Measurements from ENCODE around the gene USP13. TPM values are rescaled to one million over a fixed set of nuclear protein-coding genes. Genes with fewer than 3 reads are reported as not detected.

Gene USP13
- total RNA-seq, 3 donors from 2014 or later (not counting 1 experiment from before 2014, with no cell fraction given): 2.4 to 5.6 (median 3.0) TPM

DNA sequence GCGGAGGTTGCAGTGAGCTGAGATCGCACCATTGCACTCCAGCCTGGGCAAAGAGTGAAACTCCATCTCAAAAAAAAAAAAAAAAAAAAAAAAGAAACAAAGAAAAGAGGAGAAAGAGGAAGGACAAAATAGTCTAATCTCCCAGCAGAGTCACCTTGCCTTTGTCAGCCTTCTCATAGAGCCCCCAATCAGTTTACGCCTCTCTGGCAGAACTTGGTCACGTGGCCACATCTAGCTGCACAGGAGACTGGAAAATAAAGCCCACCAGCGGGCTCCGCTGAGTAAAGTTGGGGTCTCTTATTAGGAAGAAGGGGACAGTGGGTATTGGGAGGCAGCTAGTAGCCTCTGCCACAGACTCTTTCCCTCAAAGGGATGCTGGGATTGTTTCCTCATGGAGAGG lies 41.9 kb downstream of the USP13 start:
- intact Hi-C loops (cut with micrococcal nuclease): no loop called here
- Mint-ChIP-seq H3K4me1 (no peaks in the 10 kb centered on the region), H3K36me3 (no peaks in the 10 kb centered on the region), H3K27me3 (ENCODE audit: low read depth in 2 of 2) (no peaks in the 10 kb centered on the region), H3K4me3 (no peak overlapping the region), H3K27ac (no peak overlapping the region), H3K9me3 (no peaks in the 10 kb centered on the region)
- no peaks in the 10 kb centered on the region for H3K4me1 ChIP-seq (ENCODE audit: control insufficient read depth, insufficient read depth, low read length)
- H3K27me3 ChIP-seq (ENCODE audit: control insufficient read depth, insufficient read depth, low read length): no peaks in the 10 kb centered on the region
- DNase-seq: no peak
- 98% methylated on average over 6 of the region's 6 CpGs for WGBS (ENCODE audit: insufficient coverage)
- no peak for TF ChIP-seq CTCF (IDR thresholded peaks at IDR 0.05)
- H3K9me3 ChIP-seq (ENCODE audit: control insufficient read depth, insufficient read depth, low read length): no peaks in the 10 kb centered on the region
- H3K36me3 ChIP-seq (ENCODE audit: control insufficient read depth, insufficient read depth, low read length): no peaks in the 10 kb centered on the region
- H3K4me3 ChIP-seq (ENCODE audit: low read length): no peak overlapping the region
- no peak for ATAC-seq
- H3K27ac ChIP-seq (ENCODE audit: low read length): no peak overlapping the region

- 83% methylated on average over 3 of the region's 4 CpGs for WGBS (ENCODE audit: insufficient coverage)
- no peaks in the 10 kb centered on the region for H3K4me1 Mint-ChIP-seq
Measured at GRCh38 chr3:179695672-179696313, 43.0 kb downstream of the USP13 start.

GRCh38 chr3:179697736-179698332 lies 45.0 kb downstream of the USP13 start:
- Mint-ChIP-seq H3K27ac (no peak overlapping the region), H3K4me1 (no peaks in the 10 kb centered on the region), H3K36me3 (no peaks in the 10 kb centered on the region), H3K27me3 (ENCODE audit: low read depth in 2 of 2) (no peaks in the 10 kb centered on the region), H3K4me3 (no peak overlapping the region), H3K9me3 (no peaks in the 10 kb centered on the region)
- 59% methylated on average over 2 of the region's 2 CpGs for WGBS (ENCODE audit: insufficient coverage)
- intact Hi-C loops (cut with micrococcal nuclease): no loop called here
- no peak for ATAC-seq
- Histone ChIP-seq H3K9me3 (ENCODE audit: control insufficient read depth, insufficient read depth, low read length) (no peaks in the 10 kb centered on the region), H3K4me1 (ENCODE audit: control insufficient read depth, insufficient read depth, low read length) (no peaks in the 10 kb centered on the region), H3K4me3 (ENCODE audit: low read length) (no peak overlapping the region), H3K27me3 (ENCODE audit: control insufficient read depth, insufficient read depth, low read length) (no peaks in the 10 kb centered on the region), H3K36me3 (ENCODE audit: control insufficient read depth, insufficient read depth, low read length) (no peaks in the 10 kb centered on the region), H3K27ac (ENCODE audit: low read length) (no peak overlapping the region)
- no peak for DNase-seq
- TF ChIP-seq CTCF (IDR thresholded peaks at IDR 0.05): no peak

More at GRCh38 chr3:179695672-179696313, 43.0 kb downstream of the USP13 start:
- no peak overlapping the region for H3K27ac Mint-ChIP-seq
- H3K4me1 ChIP-seq (ENCODE audit: control insufficient read depth, insufficient read depth, low read length): no peaks in the 10 kb centered on the region
- intact Hi-C loops (cut with micrococcal nuclease): no loop called here
- no peak for TF ChIP-seq CTCF (IDR thresholded peaks at IDR 0.05)
- no peak overlapping the region for H3K4me3 ChIP-seq (ENCODE audit: low read length)
- no peak for DNase-seq
- H3K27ac ChIP-seq (ENCODE audit: low read length): no peak overlapping the region
- H3K9me3 ChIP-seq (ENCODE audit: control insufficient read depth, insufficient read depth, low read length): no peaks in the 10 kb centered on the region
- ATAC-seq: no peak
- H3K36me3 ChIP-seq (ENCODE audit: control insufficient read depth, insufficient read depth, low read length): no peaks in the 10 kb centered on the region
- H3K27me3 Mint-ChIP-seq (ENCODE audit: low read depth in 2 of 2): no peaks in the 10 kb centered on the region
- no peaks in the 10 kb centered on the region for H3K36me3 Mint-ChIP-seq
- H3K9me3 Mint-ChIP-seq: no peaks in the 10 kb centered on the region
- H3K4me3 Mint-ChIP-seq: no peak overlapping the region
- no peaks in the 10 kb centered on the region for H3K27me3 ChIP-seq (ENCODE audit: control insufficient read depth, insufficient read depth, low read length)

GRCh38 chr3:179700716-179701115 lies 47.9 kb downstream of the USP13 start:
- Histone ChIP-seq H3K27me3 (ENCODE audit: control insufficient read depth, insufficient read depth, low read length) (no peaks in the 10 kb centered on the region), H3K4me3 (ENCODE audit: low read length) (no peak overlapping the region), H3K4me1 (ENCODE audit: control insufficient read depth, insufficient read depth, low read length) (no peaks in the 10 kb centered on the region), H3K36me3 (ENCODE audit: control insufficient read depth, insufficient read depth, low read length) (no peaks in the 10 kb centered on the region), H3K9me3 (ENCODE audit: control insufficient read depth, insufficient read depth, low read length) (no peaks in the 10 kb centered on the region), H3K27ac (ENCODE audit: low read length) (no peak overlapping the region)
- no peaks in the 10 kb centered on the region for H3K27me3 Mint-ChIP-seq (ENCODE audit: low read depth in 2 of 2)
- no peak overlapping the region for H3K27ac Mint-ChIP-seq
- DNase-seq (no peak), ATAC-seq (no peak)
- H3K4me3 Mint-ChIP-seq: no peak overlapping the region
- H3K9me3 Mint-ChIP-seq: no peaks in the 10 kb centered on the region
- intact Hi-C loops (cut with micrococcal nuclease): no loop called here
- 100% methylated on average over 4 of the region's 4 CpGs for whole genome bisulfite sequencing (ENCODE audit: insufficient coverage)
- no peak for TF ChIP-seq CTCF (IDR thresholded peaks at IDR 0.05)
- H3K36me3 Mint-ChIP-seq: no peaks in the 10 kb centered on the region
- no peaks in the 10 kb centered on the region for H3K4me1 Mint-ChIP-seq
